ENCODE data around the gene FAM222B.

- no peak for TF ChIP-seq CTCF (IDR thresholded peaks at IDR 0.05; ENCODE audit: low read depth, low read length)
- TF ChIP-seq POLR2A (IDR thresholded peaks at IDR 0.05; ENCODE audit: extremely low read depth, insufficient read length): no peak
Measured at GRCh38 chr17:28882154-28882895, 39.7 kb upstream of the FAM222B start.
